ENCODE results near the gene NCAPG2. TPM values are rescaled to one million over a fixed set of nuclear protein-coding genes. Genes with fewer than 3 reads are reported as not detected.

The NCAPG2 gene
- total RNA-seq, 1 donor from 2014 or later, result 15.5 TPM

DNA sequence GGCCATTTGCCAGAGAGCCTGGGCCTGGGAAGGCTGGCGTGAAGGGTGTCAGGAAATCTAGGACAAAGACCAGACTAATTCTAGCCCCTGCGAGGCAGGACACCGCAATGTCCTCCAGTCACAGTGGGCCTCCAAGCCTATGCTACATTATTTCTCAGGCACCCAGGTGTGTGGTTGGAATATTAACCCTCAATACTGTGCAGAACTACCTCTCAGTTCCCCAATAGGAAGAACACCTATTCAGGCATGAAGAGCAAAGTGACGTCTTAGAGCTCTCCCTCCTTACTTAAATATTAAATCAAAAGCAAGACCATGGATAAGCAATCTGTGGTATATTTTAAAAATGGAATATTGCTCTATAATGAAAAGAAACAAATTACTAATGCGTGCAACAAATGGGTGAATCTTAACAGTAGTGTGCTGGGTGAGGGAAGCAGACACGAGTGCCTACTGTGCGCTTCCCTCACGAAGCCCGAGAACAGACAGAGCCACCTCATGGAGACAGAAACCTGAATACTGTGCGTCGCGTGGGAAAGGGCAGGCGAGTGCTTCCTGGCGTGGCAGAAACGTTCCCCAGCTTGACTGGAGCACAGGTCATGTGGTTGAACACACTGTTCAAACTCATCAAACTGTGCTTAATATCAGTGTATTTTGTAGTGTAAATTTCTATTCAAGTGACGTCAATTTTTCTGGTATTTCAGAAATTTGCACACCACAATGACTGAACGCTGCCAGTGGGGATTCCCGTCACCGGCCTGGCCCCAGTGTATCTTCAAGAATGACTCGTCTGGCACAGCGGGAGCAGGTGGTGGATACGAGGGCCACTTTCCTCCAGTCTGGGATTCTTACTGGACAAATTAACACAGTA lies 101.5 kb downstream of the NCAPG2 start:
- DNase-seq (ENCODE audit: low read depth), result peak; percentile 15

- no peak for DNase-seq (ENCODE audit: low read depth)
Measured at GRCh38 chr7:158602041-158602440, 102.6 kb downstream of the NCAPG2 start.

DNA sequence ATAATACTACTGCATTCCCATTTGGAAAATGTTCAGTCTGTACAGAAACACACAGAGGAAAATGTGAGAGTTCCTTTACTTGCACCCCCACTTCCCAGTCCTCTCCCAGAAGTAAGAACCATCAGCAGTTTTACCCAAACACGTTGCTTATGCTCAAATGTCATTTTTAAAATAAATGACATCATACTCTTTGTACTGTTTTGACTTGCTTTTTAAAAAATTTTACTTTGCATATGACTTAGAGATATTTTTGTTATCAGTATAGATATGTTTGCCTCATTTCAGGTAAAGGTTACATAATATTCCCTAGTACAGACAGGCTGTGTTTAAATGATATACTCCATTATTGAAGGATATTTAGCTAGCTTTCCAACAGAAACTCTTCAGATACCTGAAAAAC lies 103.5 kb downstream of the NCAPG2 start:
- DNase-seq (ENCODE audit: low read depth), result no peak

GRCh38 chr7:158596745-158597144 lies 107.9 kb downstream of the NCAPG2 start:
- DNase-seq (ENCODE audit: low read depth), result no peak

DNA sequence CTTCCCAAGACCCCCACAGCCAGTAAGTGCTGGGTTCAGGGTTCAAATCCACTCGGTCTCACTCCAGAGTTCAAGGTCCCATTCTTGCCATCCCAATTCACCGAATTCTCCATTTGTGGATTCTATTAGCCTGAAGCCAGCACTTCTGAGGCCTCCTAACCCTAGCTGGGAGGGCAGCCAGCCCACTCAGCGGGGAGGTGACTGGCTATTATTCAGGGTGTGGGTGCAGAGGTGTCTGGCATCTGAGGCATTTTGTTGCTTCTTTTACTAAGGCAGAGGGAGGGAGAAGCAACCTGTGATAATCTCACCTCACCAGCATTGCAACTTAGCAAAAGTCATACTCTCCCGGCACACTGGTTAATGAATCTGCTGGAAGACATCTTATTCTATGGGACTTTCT lies 108.3 kb downstream of the NCAPG2 start:
- no peak for DNase-seq (ENCODE audit: low read depth)

- no peak for DNase-seq (ENCODE audit: low read depth)
Measured at GRCh38 chr7:158595068-158595467, 109.5 kb downstream of the NCAPG2 start.

DNA sequence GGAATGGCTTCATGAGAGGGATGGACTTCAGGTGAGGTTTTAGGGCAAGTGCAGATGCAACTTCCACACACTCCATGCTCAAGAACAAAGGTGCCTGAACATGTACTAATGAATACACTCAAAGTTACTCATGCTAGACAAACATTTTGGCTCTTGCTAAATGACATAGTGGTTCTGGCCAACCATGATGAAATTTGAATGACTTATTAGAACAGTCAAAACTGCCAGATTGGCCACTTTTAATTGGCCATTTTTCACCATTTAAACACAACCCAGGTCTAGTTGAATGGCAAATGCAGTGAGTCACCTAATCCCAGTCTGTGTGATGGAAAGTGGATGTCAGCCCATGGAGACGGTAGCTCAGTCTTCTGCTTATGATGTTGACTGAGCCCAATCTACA lies 112.1 kb downstream of the NCAPG2 start:
- no peak for DNase-seq (ENCODE audit: low read depth)

DNA sequence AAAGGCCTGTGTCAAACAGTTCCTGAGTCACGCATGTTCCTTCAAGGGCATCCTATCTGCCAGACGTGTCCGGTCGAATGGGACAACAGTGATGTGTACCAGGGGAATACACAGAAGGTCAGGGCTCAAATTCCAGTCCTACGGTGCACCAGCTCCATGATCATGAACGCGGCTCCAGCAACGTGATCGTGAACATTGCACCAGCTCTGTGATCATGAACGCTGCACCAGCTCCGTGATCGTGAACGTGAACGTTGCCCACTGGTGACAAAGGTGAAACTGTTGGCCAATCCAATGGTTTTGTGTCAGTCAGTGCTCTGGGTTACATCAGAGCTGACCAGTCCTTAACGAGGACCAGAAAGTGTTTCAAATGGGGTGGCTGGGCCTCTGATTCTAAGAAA lies 112.7 kb downstream of the NCAPG2 start:
- no peak for DNase-seq (ENCODE audit: low read depth)

GRCh38 chr7:158590181-158590530 lies 114.4 kb downstream of the NCAPG2 start:
- DNase-seq (ENCODE audit: low read depth), result no peak

DNA sequence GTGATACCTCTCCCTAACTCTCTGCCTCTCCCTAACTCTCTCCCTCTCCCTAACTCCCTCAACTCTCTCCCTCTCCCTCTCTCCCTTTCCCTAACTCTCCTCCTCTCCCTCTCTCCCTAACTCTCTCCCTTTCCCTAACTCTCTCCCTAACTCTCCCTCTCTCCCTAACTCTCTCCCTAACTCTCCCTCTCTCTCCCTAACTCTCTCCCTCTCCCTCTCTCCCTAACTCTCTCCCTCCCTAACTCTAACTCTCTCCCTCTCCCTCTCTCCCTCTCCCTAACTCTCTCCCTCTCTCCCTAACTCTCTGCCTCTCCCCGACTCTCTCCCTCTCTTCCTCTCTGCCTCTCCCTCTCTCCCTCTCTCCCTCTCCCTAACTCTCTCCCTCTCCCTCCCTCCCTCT lies 115.0 kb downstream of the NCAPG2 start:
- no peak for DNase-seq (ENCODE audit: low read depth)

GRCh38 chr7:158588878-158589442 lies 115.6 kb downstream of the NCAPG2 start:
- no peak for DNase-seq (ENCODE audit: low read depth)

DNA sequence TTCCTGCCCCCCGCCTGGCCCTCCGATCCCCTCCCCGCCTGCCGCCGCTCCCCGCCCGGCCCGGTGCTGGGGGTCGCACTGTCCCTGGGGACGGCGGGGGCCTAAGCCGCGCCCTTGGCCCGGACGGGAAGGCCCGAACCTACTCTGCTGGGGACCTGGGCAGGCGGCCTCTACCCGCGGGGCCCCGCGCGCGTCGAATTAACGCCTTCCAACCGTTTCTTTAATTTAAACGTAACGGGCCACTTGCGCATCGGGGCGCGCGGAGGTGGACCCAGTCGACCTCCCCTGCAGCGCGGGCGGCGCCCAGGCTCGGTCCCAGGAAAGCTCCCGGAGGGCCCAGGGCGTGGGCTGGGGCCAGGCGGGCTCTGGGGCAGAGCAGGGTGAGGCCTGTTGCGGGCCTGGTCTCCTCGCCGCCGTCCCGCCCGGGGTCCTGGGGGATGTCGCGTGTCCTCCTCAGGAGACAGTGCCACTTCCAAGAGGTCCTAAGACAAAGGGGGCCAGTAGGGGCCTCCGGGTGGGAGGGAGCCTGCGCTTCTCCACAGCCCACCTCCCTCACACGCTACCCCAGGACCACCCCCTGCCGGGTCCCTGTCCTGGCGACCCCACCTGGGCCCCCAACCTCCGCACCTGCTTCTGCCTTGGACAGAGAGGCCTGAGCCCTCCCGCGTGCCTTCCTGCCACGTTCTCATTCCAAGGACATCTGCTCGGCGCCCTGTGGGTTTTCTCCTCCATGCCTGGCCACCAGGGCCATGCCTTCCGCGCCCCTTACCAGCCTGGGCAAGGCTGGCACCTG lies 116.3 kb downstream of the NCAPG2 start:
- no peak for DNase-seq (ENCODE audit: low read depth)

DNA sequence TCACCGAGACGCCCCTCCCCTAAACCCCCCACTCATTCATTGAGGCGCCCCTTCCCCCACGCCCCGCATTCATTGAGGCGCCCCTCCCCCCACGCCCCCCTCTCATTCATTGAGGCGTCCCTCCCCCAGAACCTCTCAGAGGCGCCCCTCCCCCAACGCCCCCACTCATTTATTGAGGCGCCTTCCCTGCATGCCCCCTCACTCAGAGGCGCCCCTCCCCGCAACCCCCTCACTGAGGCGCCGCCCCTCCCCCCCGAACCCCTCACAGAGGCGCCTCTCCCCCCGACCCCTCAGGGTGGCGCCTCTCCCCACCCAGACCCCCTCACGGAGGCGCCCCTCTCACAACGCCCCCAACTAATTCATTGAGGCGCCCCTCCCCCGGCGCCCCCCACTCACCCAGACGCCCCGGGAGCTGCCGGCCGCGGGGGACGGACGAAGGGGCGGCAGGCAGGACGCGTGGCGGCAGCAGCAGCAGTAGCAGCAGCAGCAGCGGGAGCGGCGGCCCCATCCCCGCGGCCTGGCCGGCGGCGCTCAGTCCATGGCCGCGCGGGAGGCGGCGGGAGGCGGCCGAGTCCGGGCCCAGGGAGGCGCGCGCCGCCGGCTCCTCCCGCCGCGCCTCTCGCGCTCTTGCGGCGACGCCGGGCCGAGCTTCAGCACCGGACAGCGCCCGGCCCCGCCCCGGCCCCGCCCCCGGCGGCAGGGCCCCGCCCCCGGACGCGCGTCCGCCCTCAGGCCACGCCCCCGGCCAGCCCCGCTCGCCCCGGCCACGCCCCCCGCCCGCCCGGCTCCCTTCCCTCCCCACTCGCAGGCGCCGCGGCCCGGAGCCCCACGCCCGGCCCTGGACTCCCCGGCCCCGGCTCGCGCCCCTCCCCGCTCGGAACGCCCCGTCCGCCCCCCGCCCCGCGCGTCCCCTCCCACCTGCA lies 117.2 kb downstream of the NCAPG2 start, which contains the start of gene PTPRN2:
Gene PTPRN2 (minus strand): TSS at position 662 of the 923 bp plus-strand sequence.
- peak; percentile 10 for DNase-seq (ENCODE audit: low read depth)

- no peak for DNase-seq (ENCODE audit: low read depth)
Measured at GRCh38 chr7:158586499-158587161, 118.0 kb downstream of the NCAPG2 start.

- DNase-seq (ENCODE audit: low read depth), result no peak
Measured at GRCh38 chr7:158585721-158586498, 118.7 kb downstream of the NCAPG2 start.

DNA sequence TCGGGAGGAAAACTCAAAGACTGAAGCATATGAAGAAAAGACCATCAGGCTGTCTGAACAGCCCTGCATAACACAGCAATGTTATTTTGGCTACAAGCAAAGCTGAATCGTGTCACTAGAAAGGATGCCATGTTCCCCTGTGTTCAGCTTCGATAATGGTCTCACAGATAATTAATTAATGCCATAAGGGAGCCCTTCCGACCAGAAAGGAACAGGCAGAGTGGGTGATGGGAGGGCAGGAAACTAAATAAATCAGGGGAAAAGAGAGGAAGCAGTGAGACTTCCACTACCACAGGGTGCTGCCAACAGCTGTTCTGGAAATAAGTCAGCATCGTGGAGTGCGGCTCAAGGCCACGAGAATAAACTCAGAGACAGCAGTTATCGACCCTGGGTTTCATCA lies 120.2 kb downstream of the NCAPG2 start:
- no peak for DNase-seq (ENCODE audit: low read depth)

DNA sequence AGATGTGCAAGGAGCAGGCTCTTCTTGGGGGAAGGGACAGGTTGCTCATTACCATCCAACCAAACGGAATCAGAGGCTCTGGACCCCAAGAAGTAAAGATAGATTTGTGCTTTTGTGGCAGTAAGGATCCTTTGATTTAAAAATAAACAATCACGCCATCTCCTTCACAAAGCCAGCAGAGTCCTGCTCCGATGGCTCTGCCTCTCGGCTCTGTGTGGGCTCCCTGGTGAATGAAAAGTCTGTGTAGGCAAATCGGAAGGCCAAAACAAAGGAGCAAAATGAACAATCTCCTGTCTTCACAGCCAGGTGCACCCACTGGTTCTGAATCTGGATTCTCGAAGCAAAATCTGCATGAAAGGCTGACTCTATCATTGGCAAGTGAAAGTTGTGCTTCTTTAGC lies 120.8 kb downstream of the NCAPG2 start:
- no peak for DNase-seq (ENCODE audit: low read depth)

GRCh38 chr7:158583143-158583542 lies 121.5 kb downstream of the NCAPG2 start:
- DNase-seq (ENCODE audit: low read depth), result no peak

DNA sequence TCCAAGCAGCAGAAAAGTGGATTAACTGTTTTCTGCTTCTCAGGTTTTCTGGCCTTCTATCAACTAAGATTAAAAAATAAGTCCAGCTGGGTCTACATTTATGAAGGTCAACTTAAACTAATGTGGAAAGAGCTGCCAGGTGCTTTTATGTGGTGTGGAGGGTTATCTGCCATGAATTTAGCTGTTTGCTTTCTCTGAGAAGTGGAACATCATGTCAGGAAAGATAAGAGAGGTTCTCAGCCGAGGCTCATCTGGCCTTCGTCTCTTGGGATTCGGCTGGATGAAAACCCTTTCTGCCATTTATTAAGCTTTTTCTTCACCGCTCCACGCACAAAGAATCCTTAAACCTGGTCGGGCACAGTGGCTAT lies 122.5 kb downstream of the NCAPG2 start:
- DNase-seq (ENCODE audit: low read depth), result no peak
